ENCODE results near the gene FAM76A.

- no peak for TF ChIP-seq CTCF (conservative IDR thresholded peaks at IDR 0.05 in 1 of 2, IDR thresholded peaks at IDR 0.05 in 1 of 2; ENCODE audit: extremely low read depth in 1 of 2, insufficient read depth in 1 of 2, low read depth in 1 of 2, low read length in 2 of 2)
- TF ChIP-seq EZH2 (IDR thresholded peaks at IDR 0.05; ENCODE audit: borderline replicate concordance, low read length) = no peak
Observed at GRCh38 chr1:27689423-27690173, 36.2 kb upstream of the FAM76A start.

All from mammary epithelial cell (primary cell).